Activated CD8-positive, alpha-beta memory T cell treated with anti-CD3 and anti-CD28 coated beads, Interleukin-2, amount 50 U/mL, for 1 hour (primary cell): ENCODE measurements around the gene KCNT2.

ENCODE experiments used
- DNase-seq: peaks from one replicate; pipeline ENCODE4 v3.0.0-alpha.2; 2020; ENCODE audit errors: extremely low read depth

Gene KCNT2

DNA sequence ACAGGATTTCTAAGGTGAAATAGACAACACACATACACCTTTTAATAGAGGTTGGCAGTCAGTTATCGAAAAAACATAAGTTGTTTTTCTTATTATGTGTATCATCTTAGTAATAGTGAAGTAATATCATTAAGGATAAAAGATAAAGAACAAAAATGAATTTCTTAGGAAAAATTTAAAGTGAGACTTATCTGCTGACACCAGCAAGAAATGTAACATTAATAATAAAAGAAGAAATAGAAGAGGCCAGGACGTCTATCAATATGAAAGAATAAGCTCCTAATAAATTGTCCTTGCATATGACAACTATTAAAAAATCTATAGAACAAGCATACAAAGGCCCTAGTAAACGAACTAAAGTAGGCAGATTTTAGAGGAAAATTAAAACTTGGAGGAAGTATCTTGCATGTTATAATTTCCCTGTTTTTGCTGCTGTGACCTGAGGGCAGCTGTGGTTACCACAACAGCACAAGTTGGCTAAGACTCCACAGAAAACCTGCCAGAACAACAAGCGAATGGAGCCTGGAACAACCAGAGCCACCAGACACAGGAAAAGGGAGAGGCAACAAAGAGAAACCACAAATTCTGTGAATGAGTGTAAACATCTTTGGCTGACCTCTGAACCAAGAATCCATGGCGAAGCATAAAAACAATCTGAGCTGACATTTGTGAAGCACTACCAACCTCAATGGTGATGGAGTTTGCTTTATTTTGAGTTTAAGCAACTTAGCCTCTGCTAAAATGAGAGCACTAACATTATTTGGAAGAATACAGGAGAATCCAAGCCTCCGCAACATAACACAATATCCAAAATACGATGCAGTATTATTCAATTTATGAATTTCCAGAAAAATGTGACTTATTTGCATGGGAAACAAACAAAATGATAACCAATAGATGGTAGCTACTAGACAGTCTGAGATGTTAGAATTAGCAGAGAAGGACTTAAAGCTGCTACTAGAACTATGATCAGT is 207.5 kb downstream of the KCNT2 start:
- DNase-seq, result no peak

DNA sequence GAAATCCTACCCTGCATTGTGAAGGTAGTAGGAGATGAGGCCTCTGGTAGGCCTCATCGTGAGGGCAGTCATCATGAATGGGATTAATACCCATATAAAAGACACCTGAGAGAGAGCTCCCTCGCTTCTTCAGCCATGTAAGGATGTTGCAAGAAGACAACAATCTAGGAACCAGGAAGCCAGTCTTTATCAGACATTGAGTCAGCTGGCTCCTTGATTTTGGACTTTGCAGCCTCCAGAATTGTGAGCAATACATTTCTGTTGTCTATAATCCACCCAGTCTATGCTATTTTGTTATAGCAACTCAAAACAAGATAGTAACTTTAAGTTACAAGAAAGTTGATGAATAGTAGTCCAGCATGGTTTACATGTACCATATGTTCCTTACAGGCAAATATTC is 208.5 kb downstream of the KCNT2 start:
- no peak for DNase-seq

GRCh38 chr1:196393742-196394141 is 214.5 kb downstream of the KCNT2 start:
- DNase-seq, result no peak

DNA sequence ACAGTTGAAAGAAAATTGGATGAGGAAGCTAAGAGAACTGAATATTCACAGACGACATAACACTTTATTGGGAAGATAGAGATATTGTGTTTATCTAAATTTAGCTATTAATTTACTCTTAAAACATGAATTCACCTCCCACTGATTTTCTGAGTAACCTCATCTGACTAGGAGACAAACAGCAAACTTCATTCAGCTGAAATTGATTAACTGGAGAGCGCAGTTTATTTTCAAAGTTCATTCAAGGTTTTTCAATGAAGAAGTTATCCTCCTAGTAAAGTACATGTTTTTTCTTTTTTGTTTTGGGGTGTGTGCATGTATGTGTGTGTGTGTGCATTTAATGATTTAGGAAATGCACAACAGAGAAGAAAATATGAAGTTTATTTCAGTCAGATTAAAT is 215.0 kb downstream of the KCNT2 start:
- DNase-seq, result no peak

DNA sequence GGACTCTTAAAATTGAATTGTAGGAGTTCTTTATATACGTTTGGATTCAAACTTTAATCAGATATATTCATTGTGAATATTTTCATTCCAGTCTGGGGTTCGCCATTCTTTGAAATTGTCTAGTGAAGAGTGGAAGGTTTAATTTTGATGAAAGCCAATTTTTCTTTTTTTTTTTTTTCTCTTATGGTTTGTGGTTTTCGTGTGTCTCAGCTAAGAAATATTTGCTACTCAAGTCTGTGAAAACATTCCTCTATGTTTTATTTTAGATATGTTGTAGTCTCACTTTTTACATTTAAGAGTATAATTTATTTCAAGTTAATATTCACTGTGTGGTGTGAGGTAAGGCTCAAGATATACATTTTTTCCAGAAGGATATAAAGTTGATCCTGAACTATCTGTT is 220.5 kb downstream of the KCNT2 start:
- no peak for DNase-seq

DNA sequence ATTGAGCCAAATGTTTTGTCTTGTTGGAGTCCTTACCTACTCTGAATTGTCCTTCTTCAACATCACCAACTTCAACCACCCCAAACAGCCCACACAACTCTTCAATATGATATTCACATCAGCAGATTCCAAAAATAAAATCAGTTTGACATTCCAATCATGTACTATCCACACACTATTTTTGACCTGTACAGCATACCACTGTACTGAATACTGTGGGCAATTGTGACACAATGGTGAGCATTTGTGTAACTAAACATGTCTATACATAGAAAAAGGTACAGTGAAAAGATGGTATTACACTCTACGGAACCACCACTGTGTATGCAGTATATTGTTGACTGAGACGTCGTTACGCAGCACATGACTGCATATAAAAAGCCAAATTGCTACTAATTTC is 223.1 kb downstream of the KCNT2 start:
- no peak for DNase-seq

GRCh38 chr1:196382383-196382782 is 225.9 kb downstream of the KCNT2 start:
- no peak for DNase-seq

- DNase-seq, result no peak
These were observed 226.7 kb downstream of the KCNT2 start for GRCh38 chr1:196381544-196381943.

DNA sequence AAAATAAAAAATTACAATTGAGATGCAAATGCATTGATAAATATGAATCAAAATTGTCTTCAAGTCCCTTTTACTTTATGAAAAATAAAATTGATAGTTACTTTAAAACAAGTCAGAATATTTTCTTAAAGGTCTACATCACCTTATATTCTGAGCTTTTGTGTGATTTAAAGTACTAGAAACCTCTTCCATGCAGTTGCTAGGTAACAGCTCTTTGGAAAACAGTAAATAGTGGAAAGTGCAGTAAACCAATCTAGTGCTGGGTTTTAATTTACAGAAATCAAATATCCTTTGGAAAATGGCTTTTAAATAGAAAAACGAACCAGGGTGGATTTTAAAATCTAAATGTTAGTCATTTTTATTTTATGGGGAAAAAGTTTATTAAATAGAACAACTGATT is 227.9 kb downstream of the KCNT2 start:
- DNase-seq, result no peak

DNA sequence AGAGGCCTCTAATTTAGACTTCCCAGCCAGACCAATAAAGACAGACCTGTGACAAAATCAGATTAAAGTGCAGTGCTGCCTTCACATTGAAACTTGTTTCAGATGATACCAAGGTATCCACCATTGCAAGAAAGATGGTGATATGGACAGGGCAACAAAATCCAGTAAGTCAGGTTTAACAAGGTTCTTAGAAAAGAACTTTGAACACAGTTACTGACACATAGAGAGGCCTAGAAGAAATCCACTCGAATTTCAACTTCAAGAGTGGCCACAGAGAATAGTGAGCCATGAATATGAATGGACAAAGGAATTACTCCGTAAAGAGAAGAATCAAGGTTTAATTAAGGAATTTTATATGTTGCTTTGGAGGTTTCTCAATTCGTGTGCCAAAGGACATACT is 230.4 kb downstream of the KCNT2 start:
- no peak for DNase-seq

- DNase-seq, result no peak
These were observed 231.5 kb downstream of the KCNT2 start for GRCh38 chr1:196376630-196377328.

DNA sequence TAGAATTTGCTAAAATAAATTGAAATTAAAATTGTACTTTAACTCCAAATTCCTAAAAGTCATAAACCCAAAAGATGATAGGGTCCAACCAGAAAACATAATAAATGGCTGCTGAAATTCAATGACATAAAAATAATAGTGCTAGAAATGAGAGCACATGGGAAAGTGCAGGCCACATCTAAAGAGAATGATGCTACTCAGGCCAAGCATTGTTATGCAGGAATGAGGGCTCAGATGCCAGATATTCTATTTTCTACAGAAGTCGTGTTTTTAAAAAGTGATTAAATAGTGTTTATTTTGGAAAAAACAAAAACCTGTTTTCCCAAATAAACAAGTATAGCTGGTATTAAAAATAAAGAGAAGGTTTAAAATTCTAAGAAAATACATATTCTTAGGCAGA is 234.4 kb downstream of the KCNT2 start:
- DNase-seq, result no peak

DNA sequence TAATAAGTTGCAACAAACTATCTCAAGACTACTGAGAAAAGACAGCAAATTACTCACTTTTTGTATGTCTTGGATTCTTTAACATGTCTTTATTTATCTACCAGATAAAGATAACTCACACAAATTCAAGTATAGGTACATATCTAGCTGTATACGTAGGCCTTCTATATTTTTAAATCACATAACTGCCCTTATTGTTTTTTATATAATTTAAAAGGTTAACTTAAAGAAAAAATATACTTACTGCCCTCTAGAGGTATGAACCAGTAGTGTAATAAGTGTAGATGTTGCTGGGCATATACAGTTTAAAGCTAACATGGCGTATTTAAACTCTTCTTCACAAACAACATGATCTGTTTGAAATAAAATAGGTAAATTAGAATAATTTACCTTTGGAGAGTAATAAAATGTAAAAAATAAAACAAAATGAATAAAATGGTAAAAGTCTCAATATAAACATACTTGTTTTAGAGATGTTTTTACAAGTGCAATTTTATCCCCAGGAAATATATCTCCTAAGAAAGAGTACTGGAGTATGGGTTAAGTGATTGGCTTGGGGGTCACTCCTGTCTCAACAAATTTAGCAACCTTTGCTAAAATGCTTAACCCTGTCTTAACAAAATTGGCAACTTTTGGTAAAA is 235.2 kb downstream of the KCNT2 start:
- no peak for DNase-seq

DNA sequence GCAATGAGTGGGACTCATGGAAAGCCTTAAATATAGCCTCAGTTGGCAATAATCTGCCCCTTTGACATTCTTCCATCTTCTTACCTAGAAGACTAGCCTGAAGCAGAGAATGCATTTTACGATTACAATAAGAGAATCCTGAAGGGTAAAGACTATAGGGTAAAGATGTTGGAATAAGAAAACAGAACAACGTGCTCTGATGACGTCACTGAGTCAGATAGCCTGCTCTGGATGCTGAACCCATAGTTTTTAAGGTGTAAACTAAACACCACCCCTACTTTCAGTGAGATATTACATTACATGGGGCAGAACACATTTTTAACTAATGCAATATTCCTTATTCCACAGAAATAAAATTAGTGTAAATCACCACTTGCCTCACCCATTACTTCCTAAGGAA is 240.4 kb downstream of the KCNT2 start:
- DNase-seq, result no peak

DNA sequence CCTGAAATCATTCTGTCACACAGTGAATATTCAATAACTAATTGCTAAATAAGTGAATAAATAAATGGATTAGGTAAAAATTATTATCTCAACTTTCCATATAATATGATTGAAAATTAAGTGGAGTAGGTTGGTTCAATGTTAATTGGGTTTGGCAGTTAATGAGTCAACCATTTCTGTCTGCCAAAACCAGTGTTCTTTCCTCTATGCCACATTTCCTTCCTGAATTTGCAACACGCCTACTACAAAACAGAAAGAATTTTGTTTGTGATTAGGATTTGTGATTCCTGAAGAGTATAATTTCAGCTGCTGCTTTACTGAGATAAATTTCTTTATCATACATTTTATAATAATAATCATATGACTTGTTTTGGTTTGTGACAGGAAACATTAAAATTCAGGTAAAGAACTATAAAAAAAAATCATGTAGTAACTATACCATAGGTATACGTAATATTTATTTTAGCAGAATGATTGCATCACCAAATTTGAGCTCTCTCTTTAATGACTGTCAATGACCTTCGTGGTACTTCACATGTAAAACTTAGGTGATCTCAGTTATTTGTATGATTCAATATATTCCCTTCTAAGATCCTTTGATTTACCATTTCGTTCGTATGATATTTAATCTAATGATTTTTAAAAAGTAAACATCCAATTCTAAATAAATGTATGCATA is 241.3 kb downstream of the KCNT2 start:
- no peak for DNase-seq

- no peak for DNase-seq
These were observed 247.0 kb downstream of the KCNT2 start for GRCh38 chr1:196361112-196361714.

DNA sequence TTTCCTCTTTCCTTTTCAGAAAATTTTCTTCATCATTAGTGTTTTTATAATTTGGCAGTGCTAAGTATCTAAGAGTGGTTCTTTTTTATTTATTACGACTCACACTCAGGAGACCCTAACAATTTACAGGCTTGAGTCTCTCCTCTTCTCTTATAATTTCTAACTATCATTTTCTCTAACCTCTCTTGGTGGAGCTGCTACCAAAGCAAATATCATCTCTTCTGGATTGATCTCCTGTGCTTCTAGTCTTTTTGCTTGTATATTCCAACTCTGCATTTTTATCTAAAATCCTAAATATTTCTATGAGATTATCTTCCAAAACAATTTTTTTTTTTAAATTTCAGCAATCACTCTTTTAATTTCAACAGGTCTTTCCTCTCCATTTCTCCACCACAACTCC is 250.3 kb downstream of the KCNT2 start:
- no peak for DNase-seq

DNA sequence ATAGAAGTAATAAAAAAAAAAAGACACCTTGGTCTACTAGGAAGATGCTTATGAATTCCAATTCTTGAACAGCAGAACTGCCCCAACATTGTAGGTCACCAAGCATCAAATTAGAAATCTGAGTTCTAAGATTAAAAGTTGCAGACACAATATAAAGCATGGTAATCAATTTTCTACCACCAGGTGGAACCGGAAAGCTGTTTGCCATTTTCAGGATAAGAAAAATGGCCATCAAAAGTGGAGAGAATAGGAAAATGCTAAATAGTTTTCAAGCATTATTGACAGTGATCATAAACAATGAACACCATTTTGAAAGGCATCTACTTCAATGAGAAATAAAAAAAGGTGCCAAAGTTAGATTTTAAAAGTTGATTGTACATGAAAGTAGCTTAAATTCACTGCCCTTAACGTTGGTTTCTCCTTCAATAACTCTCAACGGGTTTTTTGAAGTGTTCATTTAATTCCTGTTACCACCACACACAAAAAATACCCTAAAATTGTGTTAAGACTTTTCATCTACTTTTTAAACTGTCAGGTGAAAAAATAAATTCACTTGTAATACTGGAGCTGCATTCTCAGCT is 252.9 kb downstream of the KCNT2 start:
- DNase-seq, result no peak

DNA sequence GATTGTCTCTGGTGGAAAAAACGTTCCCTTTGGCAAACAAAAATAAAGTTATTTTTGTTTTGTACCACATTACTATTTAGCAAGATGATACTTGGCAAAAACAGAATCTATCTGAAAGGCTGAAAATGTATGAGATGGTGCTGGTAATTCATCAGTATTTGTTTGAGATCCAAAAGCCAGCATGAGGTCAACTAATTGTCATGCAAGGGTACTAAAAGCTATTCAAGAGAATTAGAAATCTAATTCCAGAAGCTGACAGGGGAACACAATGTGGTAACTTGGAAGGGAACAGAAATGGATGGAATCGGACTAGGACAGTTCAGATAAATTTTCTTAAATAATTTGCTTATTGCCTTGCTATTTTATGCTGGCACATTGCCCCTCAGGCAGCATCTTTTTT is 263.8 kb downstream of the KCNT2 start:
- DNase-seq, result no peak

GRCh38 chr1:196324345-196324744 is 283.9 kb downstream of the KCNT2 start:
- no peak for DNase-seq

DNA sequence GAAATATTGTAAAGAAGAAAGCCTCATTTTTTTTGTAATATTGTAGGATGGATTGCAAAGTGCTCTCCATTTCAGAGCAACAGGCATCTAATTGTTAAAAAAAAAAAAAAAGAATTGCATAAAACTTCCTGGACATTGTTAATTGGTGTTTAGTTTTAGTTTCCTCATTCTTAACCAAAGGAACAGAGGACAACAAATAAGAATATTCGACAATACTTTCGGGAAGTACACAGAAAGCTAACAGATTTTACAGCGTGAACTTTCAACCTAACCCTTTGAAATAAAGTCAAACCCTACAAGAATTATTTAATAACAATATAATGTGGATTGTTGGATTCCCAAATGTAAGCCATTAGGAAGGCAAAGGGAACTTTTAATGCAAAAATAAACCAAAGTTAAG is 284.4 kb downstream of the KCNT2 start:
- DNase-seq, result no peak
